ENCODE measurements around the gene USP6. TPM values are rescaled to one million over a fixed set of nuclear protein-coding genes. Genes with fewer than 3 reads are reported as not detected.

Gene USP6
- total RNA-seq, 1 experiment from 2014 or later = 0.20 TPM

DNA sequence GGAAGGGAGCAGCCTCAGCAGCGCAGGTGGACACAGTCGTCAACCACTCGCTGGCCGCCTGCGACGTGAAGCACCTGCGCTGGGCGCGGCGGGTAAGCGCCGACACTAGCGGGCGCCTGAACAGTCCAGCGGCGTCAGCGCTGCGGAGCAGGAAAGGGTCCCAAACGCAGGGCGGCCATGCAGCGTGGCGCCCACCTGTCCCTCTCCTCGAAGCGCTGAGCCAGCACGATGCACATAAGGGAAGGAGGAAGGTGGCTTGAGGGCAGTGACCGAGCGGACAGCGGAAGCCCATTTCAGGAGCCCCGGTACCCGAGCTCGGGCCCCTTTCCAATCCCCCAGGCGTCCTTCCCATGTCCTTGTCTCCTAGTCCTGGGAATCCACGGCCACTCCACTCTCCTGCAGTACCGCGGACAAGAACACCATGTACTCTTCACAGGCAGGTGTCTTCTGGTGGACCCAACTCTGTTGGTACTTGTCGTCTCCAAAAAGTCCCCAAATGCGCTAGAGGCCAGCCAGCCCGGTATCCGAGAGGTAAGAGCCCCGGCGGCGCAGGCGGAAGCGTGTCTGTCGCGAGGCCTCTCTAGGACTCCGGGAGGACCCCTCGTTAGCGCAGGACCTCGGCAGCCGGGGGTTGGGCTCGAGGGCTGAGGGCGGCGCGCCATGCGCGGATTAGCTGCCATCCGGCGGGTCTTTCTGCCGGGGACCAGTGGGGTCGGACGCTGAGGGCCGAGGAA is 18.6 kb upstream of the USP6 start (continued):
- TF ChIP-seq ZSCAN18 (CRISPR knock-in tag; IDR thresholded peaks at IDR 0.05) = no peak
- TF ChIP-seq MXD4 (CRISPR knock-in tag; IDR thresholded peaks at IDR 0.05; ENCODE audit: borderline replicate concordance) = no peak
- no peak for TF ChIP-seq EMX1 (CRISPR knock-in tag; IDR thresholded peaks at IDR 0.05)
- peak; percentile 85 for TF ChIP-seq PRDM15 (CRISPR knock-in tag; IDR thresholded peaks at IDR 0.05)
- peak; percentile 61; the same call in 1 of the 2 replicates for TF ChIP-seq AFF4 (CRISPR knock-in tag; IDR thresholded peaks at IDR 0.05; ENCODE audit: borderline replicate concordance)
- peak; percentile 97 for TF ChIP-seq ZBTB43 (CRISPR knock-in tag; IDR thresholded peaks at IDR 0.05)

GRCh38 chr17:5099271-5099670 is 16.6 kb upstream of the USP6 start:
- Mint-ChIP-seq H3K27ac (no peak overlapping the region), H3K4me3 (no peak overlapping the region), H3K4me1 (0 out of 2 replicates have a peak, but pooled peaks cover 6% of the 10 kb centered on the region), H3K9me3 (peaks cover 25% of the 10 kb centered on the region), H3K36me3 (peaks cover 24% of the 10 kb centered on the region), H3K27me3 (ENCODE audit: low read depth) (peaks cover 48% of the 10 kb centered on the region)
- ChIA-PET CTCF (no interaction called here), POLR2A (no interaction called here)
- ATAC-seq (no peak), DNase-seq (ENCODE audit: low spot score) (no peak)
- no peak for TF ChIP-seq TEAD4 (CRISPR knock-in tag; IDR thresholded peaks at IDR 0.05)
- TF ChIP-seq, protein P1, sequence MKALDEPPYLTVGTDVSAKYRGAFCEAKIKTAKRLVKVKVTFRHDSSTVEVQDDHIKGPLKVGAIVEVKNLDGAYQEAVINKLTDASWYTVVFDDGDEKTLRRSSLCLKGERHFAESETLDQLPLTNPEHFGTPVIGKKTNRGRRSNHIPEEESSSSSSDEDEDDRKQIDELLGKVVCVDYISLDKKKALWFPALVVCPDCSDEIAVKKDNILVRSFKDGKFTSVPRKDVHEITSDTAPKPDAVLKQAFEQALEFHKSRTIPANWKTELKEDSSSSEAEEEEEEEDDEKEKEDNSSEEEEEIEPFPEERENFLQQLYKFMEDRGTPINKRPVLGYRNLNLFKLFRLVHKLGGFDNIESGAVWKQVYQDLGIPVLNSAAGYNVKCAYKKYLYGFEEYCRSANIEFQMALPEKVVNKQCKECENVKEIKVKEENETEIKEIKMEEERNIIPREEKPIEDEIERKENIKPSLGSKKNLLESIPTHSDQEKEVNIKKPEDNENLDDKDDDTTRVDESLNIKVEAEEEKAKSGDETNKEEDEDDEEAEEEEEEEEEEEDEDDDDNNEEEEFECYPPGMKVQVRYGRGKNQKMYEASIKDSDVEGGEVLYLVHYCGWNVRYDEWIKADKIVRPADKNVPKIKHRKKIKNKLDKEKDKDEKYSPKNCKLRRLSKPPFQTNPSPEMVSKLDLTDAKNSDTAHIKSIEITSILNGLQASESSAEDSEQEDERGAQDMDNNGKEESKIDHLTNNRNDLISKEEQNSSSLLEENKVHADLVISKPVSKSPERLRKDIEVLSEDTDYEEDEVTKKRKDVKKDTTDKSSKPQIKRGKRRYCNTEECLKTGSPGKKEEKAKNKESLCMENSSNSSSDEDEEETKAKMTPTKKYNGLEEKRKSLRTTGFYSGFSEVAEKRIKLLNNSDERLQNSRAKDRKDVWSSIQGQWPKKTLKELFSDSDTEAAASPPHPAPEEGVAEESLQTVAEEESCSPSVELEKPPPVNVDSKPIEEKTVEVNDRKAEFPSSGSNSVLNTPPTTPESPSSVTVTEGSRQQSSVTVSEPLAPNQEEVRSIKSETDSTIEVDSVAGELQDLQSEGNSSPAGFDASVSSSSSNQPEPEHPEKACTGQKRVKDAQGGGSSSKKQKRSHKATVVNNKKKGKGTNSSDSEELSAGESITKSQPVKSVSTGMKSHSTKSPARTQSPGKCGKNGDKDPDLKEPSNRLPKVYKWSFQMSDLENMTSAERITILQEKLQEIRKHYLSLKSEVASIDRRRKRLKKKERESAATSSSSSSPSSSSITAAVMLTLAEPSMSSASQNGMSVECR (CRISPR knock-in tag; IDR thresholded peaks at IDR 0.05; ENCODE audit: borderline replicate concordance) = no peak
- no peak for TF ChIP-seq RELA (CRISPR knock-in tag; IDR thresholded peaks at IDR 0.05; ENCODE audit: borderline replicate concordance)
- no peak for TF ChIP-seq MLX (CRISPR knock-in tag; IDR thresholded peaks at IDR 0.05)

Measured in WTC11 (cell line).